Subcutaneous abdominal adipose tissue (tissue), 5 donors: ENCODE measurements around the gene BANP.
"Not testable (repeated sequence)": the region's sequence is repeated elsewhere in the genome, so short reads cannot be mapped to it uniquely, and the experiment has no call there.

Experiments
- H3K27ac ChIP-seq: one replicate; pipeline ENCODE4 v1.7.0; 2013; ENCODE audit warnings: low read depth, mild to moderate bottlenecking, inconsistent platforms, low read length, moderate library complexity
- H3K27me3 ChIP-seq, 5 donors: one replicate each; pipeline ENCODE4 v1.7.0; 2013; ENCODE audit warnings: low read length in 5 of 5, inconsistent platforms in 1 of 5; ENCODE audit not compliant: control insufficient read depth in 5 of 5, insufficient read depth in 4 of 5
- H3K36me3 ChIP-seq, 5 donors: one replicate each; pipeline ENCODE4 v1.7.0; 2013; ENCODE audit warnings: low read length in 5 of 5; ENCODE audit not compliant: control insufficient read depth in 5 of 5, insufficient read depth in 5 of 5
- H3K4me1 ChIP-seq, 5 donors: one replicate each; pipeline ENCODE4 v1.7.0; 2013; ENCODE audit warnings: low read length in 5 of 5, mild to moderate bottlenecking in 3 of 5, moderate library complexity in 1 of 5; ENCODE audit not compliant: control insufficient read depth in 5 of 5, insufficient read depth in 5 of 5
- H3K4me3 ChIP-seq, 5 donors: one replicate each; pipeline ENCODE4 v1.7.0; 2013; ENCODE audit warnings: low read length in 5 of 5, low read depth in 1 of 5
- H3K9ac ChIP-seq, 5 donors: one replicate each; pipeline ENCODE4 v1.7.0; 2013; ENCODE audit warnings: low read length in 5 of 5, mild to moderate bottlenecking in 4 of 5, moderate library complexity in 3 of 5
- H3K9me3 ChIP-seq, 5 donors: one replicate each; pipeline ENCODE4 v1.7.0; 2013; ENCODE audit warnings: low read length in 5 of 5; ENCODE audit not compliant: control insufficient read depth in 5 of 5
- donor health status: healthy.
- donor health status: healthy.
- donor health status: healthy.
- donor health status: healthy.
- donor health status: healthy.

The BANP gene

GRCh38 chr16:88099563-88099890 is 148.3 kb downstream of the BANP start:
- peaks cover 12 to 20% (median 15%) of the 10 kb centered on the region in 5 donors for H3K27me3 ChIP-seq
- H3K4me3 ChIP-seq, result no peak overlapping the region
- H3K9ac ChIP-seq, result no peak overlapping the region
- H3K4me1 ChIP-seq, result peaks cover 0 to 2% (median 0%) of the 10 kb centered on the region in 5 donors
- H3K27ac ChIP-seq, result no peak overlapping the region
- no peaks in the 10 kb centered on the region for H3K36me3 ChIP-seq
- peaks cover 0 to 14% (median 9%) of the 10 kb centered on the region in 5 donors for H3K9me3 ChIP-seq

DNA sequence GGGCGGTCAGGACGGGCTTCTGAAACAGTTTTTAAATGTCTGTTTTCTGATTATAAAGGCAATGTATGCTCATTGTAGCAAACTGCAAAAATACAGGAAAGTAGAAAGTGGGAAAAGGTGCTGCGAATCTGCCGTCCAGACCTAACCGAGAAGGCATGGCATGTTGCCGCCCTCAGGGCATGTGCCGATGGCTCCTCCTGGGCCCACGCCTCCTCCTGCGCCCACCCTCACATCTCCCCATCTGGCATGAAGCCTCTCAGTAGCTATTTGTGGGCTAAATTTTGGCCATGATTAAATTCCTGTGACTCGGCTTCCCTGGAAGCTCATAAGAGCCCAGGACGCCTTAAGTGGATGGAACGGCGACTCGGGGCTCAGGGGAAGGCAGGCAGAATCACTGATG is 148.7 kb downstream of the BANP start:
- not testable (repeated sequence) for H3K27ac ChIP-seq, H3K4me1 ChIP-seq, H3K9ac ChIP-seq, H3K4me3 ChIP-seq, H3K36me3 ChIP-seq
- Histone ChIP-seq H3K27me3 (peaks cover 12 to 20% (median 15%) of the 10 kb centered on the region in 5 donors), H3K9me3 (peaks cover 0 to 14% (median 9%) of the 10 kb centered on the region in 5 donors)

- not testable (repeated sequence) for H3K27ac ChIP-seq, H3K4me1 ChIP-seq, H3K36me3 ChIP-seq, H3K4me3 ChIP-seq, H3K9ac ChIP-seq
- H3K9me3 ChIP-seq, result peaks cover 0 to 11% (median 6%) of the 10 kb centered on the region in 5 donors
- peaks cover 12 to 20% (median 15%) of the 10 kb centered on the region in 5 donors for H3K27me3 ChIP-seq
Measured at GRCh38 chr16:88100801-88101622, 149.8 kb downstream of the BANP start.

- not testable (repeated sequence) for H3K27ac ChIP-seq, H3K9me3 ChIP-seq, H3K36me3 ChIP-seq, H3K4me1 ChIP-seq, H3K4me3 ChIP-seq, H3K9ac ChIP-seq
- H3K27me3 ChIP-seq, result peaks cover 12 to 20% (median 15%) of the 10 kb centered on the region in 5 donors
Measured at GRCh38 chr16:88101623-88102105, 150.4 kb downstream of the BANP start.

- Histone ChIP-seq H3K27me3 (peaks cover 12 to 20% (median 15%) of the 10 kb centered on the region in 5 donors), H3K36me3 (no peaks in the 10 kb centered on the region), H3K9ac (no peak overlapping the region), H3K27ac (no peak overlapping the region), H3K9me3 (no peaks in the 10 kb centered on the region), H3K4me1 (peaks cover 0 to 2% (median 0%) of the 10 kb centered on the region in 5 donors), H3K4me3 (no peak overlapping the region)
Measured at GRCh38 chr16:88102597-88102996, 151.4 kb downstream of the BANP start.

DNA sequence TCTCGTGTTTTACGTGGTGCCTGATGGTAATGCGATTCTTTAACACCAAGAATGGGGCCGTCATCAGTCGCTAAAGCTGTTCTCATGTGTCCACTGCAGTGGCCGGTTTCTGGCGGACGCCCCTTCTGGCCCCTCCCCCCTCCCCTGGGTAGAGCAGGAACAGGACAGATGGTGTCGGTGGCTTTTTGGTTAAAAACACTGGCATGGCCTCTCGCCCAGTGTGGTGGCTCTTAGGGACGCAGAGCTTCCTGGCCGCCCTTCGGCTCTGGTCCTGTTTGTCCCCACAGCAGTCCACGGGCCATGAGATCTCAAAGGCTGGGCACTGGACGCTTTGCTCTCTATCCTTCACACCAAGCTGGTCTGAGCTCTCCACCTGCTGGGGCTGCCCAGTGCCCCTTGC is 151.8 kb downstream of the BANP start:
- peaks cover 12 to 20% (median 15%) of the 10 kb centered on the region in 5 donors for H3K27me3 ChIP-seq
- H3K27ac ChIP-seq, result no peak overlapping the region
- H3K9me3 ChIP-seq, result no peaks in the 10 kb centered on the region
- no peak overlapping the region for H3K4me3 ChIP-seq
- peaks cover 0 to 2% (median 0%) of the 10 kb centered on the region in 5 donors for H3K4me1 ChIP-seq
- no peak overlapping the region for H3K9ac ChIP-seq
- H3K36me3 ChIP-seq, result no peaks in the 10 kb centered on the region

DNA sequence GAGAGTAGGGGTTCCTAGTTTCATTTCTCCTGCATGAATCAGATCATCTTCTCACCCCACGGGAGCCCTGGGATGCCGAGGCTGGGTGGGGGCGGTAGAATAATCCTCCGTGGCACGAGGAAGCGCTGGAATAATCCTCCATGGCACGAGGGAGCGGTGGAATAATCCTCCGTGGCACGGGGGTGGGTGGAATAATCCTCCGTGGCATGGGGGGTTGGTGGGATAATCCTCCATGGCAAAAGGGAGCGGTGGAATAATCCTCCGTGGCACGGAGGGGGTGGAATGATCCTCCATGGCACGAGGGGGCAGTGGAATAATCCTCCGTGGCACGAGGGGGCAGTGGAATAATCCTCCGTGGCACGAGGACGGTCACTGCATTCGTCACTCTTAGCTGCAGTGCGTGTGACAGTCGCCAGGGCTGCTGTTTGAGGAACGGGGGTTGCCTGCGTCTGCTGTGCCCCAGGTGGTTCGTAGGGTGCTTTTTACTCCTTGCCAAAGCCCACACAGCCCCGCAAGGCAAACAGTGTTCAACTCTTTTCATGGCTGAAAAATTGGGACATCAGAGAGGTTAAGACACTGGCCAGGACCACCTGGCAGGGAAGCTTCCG is 152.5 kb downstream of the BANP start:
- Histone ChIP-seq H3K4me1 (peaks cover 0 to 2% (median 0%) of the 10 kb centered on the region in 5 donors), H3K27ac (no peak overlapping the region), H3K4me3 (no peak overlapping the region), H3K27me3 (peaks cover 8 to 17% (median 12%) of the 10 kb centered on the region in 5 donors), H3K36me3 (no peaks in the 10 kb centered on the region), H3K9me3 (no peaks in the 10 kb centered on the region), H3K9ac (no peak overlapping the region)

GRCh38 chr16:88104363-88104762 is 153.1 kb downstream of the BANP start:
- peaks cover 5 to 13% (median 12%) of the 10 kb centered on the region in 5 donors for H3K27me3 ChIP-seq
- H3K4me1 ChIP-seq, H3K9me3 ChIP-seq, H3K4me3 ChIP-seq, H3K27ac ChIP-seq, H3K36me3 ChIP-seq, H3K9ac ChIP-seq: not testable (repeated sequence)

DNA sequence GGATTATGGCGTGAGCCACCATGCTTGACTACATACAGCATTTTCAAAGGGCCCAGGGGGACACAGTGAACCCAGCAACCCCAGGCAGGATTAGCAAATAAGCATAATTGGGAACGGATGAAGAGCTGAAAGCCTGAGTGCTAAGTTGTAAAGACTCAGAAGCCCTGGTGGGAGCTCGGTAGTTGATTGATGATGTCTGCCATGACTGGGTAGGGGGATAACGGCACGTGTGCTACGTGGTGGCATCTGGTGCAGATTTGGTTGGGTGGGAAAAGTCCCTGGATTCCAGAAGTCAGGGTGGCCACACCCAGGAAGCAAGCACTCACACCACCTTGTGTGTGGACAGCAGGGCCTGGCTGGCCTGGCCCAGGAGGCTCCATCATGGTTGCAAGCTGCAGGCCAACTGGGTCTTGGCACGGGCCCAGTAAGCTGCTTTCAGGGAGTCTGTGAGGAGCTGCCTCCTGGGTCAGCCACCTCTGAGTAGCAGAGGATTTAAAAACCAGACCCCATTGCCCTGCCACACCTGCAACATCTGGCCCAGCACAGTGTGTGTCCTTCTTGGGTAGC is 154.4 kb downstream of the BANP start:
- not testable (repeated sequence) for H3K27ac ChIP-seq, H3K4me3 ChIP-seq, H3K27me3 ChIP-seq, H3K4me1 ChIP-seq, H3K9me3 ChIP-seq, H3K36me3 ChIP-seq, H3K9ac ChIP-seq

- not testable (repeated sequence) for H3K27ac ChIP-seq, H3K4me3 ChIP-seq, H3K4me1 ChIP-seq, H3K27me3 ChIP-seq, H3K36me3 ChIP-seq, H3K9me3 ChIP-seq, H3K9ac ChIP-seq
Measured at GRCh38 chr16:88106566-88106965, 155.3 kb downstream of the BANP start.
